ENCODE results near the gene C1QA.

Gene C1QA

GRCh38 chr1:22636353-22636752, at the start of gene C1QA:
Gene C1QA (plus strand): TSS chr1:22636628. CDS start chr1:22637617, 989 bp downstream.
- no peak for DNase-seq
- in situ Hi-C loops (cut with MboI; ENCODE audit: low pct_unique_long_range_greater_than_20kb, low sequenced_read_pairs) = no loop called here

GRCh38 chr1:22587247-22587646, 49.2 kb upstream of the C1QA start:
- in situ Hi-C loops (cut with MboI; ENCODE audit: low pct_unique_long_range_greater_than_20kb, low sequenced_read_pairs) = no loop called here
- no peak for DNase-seq

GRCh38 chr1:22588899-22589422, 47.5 kb upstream of the C1QA start:
- no peak for DNase-seq
- in situ Hi-C loops (cut with MboI; ENCODE audit: low pct_unique_long_range_greater_than_20kb, low sequenced_read_pairs) = no loop called here

GRCh38 chr1:22591576-22591975, 44.9 kb upstream of the C1QA start:
- in situ Hi-C loops (cut with MboI; ENCODE audit: low pct_unique_long_range_greater_than_20kb, low sequenced_read_pairs) = no loop called here
- no peak for DNase-seq

GRCh38 chr1:22592051-22592450, 44.4 kb upstream of the C1QA start:
- DNase-seq = no peak

GRCh38 chr1:22592919-22593790, 43.3 kb upstream of the C1QA start:
- no peak for DNase-seq
- in situ Hi-C loops (cut with MboI; ENCODE audit: low pct_unique_long_range_greater_than_20kb, low sequenced_read_pairs) = no loop called here

More at GRCh38 chr1:22592051-22592450, 44.4 kb upstream of the C1QA start:
- in situ Hi-C loops (cut with MboI; ENCODE audit: low pct_unique_long_range_greater_than_20kb, low sequenced_read_pairs) = no loop called here

GRCh38 chr1:22594396-22594795, 42.0 kb upstream of the C1QA start:
- DNase-seq = no peak
- in situ Hi-C loops (cut with MboI; ENCODE audit: low pct_unique_long_range_greater_than_20kb, low sequenced_read_pairs) = no loop called here

GRCh38 chr1:22595108-22595507, 41.3 kb upstream of the C1QA start:
- in situ Hi-C loops (cut with MboI; ENCODE audit: low pct_unique_long_range_greater_than_20kb, low sequenced_read_pairs) = no loop called here
- no peak for DNase-seq

GRCh38 chr1:22597301-22597965, 39.0 kb upstream of the C1QA start:
- in situ Hi-C loops (cut with MboI; ENCODE audit: low pct_unique_long_range_greater_than_20kb, low sequenced_read_pairs) = no loop called here
- DNase-seq = no peak

- in situ Hi-C loops (cut with MboI; ENCODE audit: low pct_unique_long_range_greater_than_20kb, low sequenced_read_pairs) = no loop called here
- DNase-seq = no peak
These were observed 38.4 kb upstream of the C1QA start for GRCh38 chr1:22597996-22598395.

- in situ Hi-C loops (cut with MboI; ENCODE audit: low pct_unique_long_range_greater_than_20kb, low sequenced_read_pairs) = no loop called here
- DNase-seq = no peak
These were observed 37.7 kb upstream of the C1QA start for GRCh38 chr1:22598736-22599135.

GRCh38 chr1:22600071-22600816, 36.2 kb upstream of the C1QA start:
- DNase-seq = no peak
- in situ Hi-C loops (cut with MboI; ENCODE audit: low pct_unique_long_range_greater_than_20kb, low sequenced_read_pairs) = no loop called here

GRCh38 chr1:22600817-22601605, 35.4 kb upstream of the C1QA start:
- in situ Hi-C loops (cut with MboI; ENCODE audit: low pct_unique_long_range_greater_than_20kb, low sequenced_read_pairs) = no loop called here
- no peak for DNase-seq

- no peak for DNase-seq
- in situ Hi-C loops (cut with MboI; ENCODE audit: low pct_unique_long_range_greater_than_20kb, low sequenced_read_pairs) = no loop called here
These were observed 34.8 kb upstream of the C1QA start for GRCh38 chr1:22601610-22602009.

GRCh38 chr1:22602060-22602740, 34.2 kb upstream of the C1QA start:
- in situ Hi-C loops (cut with MboI; ENCODE audit: low pct_unique_long_range_greater_than_20kb, low sequenced_read_pairs) = no loop called here
- DNase-seq = no peak

GRCh38 chr1:22606161-22606560, 30.3 kb upstream of the C1QA start:
- in situ Hi-C loops (cut with MboI; ENCODE audit: low pct_unique_long_range_greater_than_20kb, low sequenced_read_pairs) = no loop called here
- no peak for DNase-seq

GRCh38 chr1:22607154-22607553, 29.3 kb upstream of the C1QA start:
- in situ Hi-C loops (cut with MboI; ENCODE audit: low pct_unique_long_range_greater_than_20kb, low sequenced_read_pairs) = no loop called here
- no peak for DNase-seq

GRCh38 chr1:22608361-22608760, 28.1 kb upstream of the C1QA start:
- DNase-seq = no peak
- in situ Hi-C loops (cut with MboI; ENCODE audit: low pct_unique_long_range_greater_than_20kb, low sequenced_read_pairs) = no loop called here
